LHCN-M2 (cell line): ENCODE results near the gene GAB3. TPM values are rescaled to one million over a fixed set of nuclear protein-coding genes. Genes with fewer than 3 reads are reported as not detected.

Experiments used
- DNase-seq: peaks from one replicate; pipeline ENCODE4 v3.0.0-alpha.2; 2012; ENCODE audit warnings: low read depth
- total RNA-seq: library from RNA; depleted of rRNA; stranded (reverse); fragments of >200 nt; gene quantifications from 2 replicates; pipeline ENCODE4 v1.2.3, GENCODE V29; 2014

The GAB3 gene
- total RNA-seq, 1 experiment from 2014 or later: 12.5 TPM

DNA sequence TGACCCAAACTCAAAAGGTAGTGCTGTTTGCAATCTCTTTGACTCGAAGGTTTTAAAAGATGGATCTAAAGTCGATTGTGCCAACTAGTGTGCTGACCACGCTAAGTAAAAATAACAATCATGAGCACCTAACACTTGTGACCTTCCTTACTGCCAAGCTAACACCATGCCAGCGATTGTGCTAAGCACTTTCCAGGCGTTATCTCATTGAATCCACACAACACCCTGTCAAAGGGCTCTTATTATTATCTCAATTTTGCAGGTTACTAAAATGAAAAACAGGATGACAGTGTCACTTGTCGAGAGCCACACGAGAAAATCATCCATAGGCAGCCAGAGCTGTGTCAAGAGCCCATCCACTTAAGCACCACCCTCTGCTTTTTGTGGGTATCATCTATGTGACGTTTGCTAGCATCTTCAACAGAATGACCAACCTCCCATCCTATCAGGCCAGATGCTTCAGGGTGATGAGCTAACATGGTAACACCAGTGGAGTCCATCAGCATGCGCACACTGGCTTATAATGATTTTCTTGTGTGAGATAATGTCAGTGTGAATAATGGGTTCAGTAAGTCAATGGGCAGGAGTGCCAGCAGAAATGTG lies 893 bp upstream of the GAB3 start:
- no peak for DNase-seq

DNA sequence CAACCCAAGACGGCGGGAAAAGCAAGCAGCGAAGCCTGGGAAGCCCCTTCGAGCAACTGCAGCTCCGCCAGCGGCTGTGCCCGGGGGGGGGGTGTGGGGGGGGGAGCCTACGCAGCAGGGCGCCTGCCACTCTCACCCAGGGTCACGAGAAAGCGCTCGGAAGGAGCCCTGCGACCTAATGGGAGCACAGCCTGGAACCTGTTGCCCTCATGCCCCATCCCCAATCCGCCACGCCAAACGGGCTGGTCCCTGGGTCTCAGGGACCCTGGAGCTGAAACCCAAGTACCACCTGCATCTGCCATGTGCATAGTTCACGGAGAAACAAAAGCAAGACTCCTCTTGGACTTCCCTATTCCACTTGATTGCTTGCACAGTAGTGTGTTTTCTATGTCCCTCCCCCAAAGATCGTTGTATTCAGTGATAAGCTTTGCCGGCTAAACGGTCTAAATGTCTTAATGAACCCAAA lies 359 bp upstream of the GAB3 start:
- DNase-seq: no peak

DNA sequence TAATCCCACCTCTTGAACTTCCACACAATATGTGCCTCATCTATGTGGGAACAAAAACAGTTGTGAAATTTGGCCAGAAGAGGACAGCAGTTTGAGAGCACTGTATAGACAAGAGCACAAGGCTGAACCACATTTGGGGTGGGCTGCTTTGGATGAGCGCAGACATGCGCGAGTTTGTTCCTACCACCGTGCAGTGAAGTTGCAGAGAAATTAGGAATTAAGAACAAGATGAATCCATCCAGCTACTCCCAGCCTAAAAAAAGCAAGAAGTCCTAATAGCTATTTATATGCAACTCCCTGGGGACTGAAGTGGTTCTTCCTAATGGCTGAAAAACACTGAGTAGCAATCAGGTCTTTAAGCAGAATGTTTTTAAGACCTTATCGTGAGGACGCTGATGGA lies 1.0 kb downstream of the GAB3 start:
- no peak for DNase-seq

DNA sequence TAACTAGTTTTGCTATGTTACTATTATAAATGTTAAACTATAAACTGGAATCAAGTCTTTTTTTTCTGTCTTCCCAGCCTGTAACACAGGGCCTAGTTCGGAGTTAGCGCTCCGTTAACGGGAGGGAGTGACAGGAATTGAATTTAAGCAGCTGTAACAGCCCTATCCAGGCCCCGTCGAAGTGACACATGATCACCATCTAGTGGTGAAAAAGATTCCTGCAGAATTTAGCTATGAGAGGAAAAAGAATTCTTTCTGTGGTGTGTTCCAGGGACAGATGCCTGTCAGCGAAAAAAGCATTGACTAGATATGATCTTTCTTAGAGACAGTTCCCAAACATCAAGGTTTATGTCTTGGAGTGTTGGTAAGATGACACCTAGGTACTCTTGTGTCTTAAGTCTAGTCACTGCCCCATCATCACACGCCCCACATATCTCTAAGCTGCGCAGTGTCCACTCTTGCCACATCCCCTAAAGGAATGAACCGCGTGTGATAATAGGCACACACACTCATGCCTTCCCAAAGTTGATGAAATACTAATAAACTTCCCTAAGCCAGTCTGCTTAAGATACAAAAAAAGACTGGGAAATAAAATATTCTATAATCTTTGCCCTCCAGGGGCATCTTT lies 2.1 kb downstream of the GAB3 start:
- peak; percentile 64 for DNase-seq

- DNase-seq: no peak
Measured at GRCh38 chrX:154742613-154743012, 8.3 kb downstream of the GAB3 start.

DNA sequence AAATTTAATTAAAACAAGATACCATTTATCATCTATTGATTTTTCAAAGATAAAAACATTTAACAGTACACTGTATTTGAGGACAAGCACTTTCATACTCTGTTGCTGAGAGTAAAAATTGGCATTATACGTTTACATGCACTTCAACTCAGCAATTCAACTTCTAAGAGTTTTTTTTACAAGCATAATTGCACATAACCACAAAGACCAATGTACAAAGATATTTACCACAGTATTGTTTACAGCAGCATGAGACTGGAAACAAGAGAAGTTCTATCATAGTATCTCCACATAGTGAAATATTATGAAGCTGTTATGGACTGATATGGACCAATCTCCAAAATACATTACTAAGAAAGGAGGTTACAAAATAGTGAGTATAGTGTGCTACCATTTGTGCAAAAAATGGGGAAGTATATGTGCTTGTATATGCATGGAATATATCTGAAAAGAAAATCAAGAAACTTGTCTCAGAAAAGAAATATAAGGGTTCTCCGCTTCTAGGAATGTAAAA lies 10.9 kb downstream of the GAB3 start:
- DNase-seq: no peak

DNA sequence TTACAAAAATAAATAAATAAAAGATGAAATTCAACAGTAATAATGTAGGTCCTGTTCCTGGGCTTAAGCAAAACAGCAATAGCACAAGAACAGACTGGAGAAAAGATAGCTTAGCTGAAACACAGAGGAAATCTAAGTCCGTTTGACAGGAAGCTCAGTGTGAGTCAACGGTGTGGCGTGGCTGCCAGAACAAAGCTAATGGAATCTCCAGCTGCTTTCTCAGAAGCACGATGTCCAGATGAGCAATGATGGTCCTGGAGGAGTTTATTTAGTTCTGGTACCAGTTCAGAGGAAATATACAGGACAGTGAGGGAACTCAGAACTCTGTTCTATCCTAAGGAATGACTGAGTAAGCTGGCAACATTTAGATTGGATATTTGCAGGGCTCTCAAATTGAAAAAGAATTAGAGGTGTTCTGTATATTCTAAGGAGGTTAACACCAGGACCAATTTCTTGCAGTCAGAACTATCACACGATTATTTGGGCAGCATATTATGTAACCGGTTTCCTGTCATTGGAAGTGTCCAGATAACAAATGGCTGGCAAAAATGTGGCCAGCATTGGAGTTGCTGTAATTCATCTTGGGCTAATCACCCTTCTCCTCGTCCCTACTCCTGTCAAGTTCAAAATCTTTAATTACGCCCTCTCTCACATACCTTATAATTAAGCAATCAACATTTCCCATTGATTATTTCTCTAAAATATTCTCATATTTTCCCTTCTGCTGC lies 12.7 kb downstream of the GAB3 start:
- peak; percentile 87 for DNase-seq

DNA sequence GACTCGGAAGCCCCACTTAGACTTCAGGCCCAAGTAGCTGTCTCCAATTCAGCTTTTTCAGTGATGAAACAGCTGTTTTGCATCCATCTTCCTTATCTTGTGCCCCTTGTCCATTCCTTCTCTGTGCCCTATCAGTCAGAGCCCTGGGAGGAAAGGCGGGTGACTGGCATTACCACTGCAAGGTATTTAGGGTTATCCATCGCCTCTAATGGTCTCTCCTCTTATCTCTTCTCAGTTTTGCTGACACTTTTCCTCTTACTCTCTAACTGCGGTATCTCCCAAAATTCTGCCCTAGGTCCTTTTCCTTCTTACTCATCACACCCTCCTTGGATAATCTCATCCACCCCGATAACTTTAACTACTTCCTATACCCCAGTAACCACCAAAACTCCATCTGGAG lies 13.7 kb downstream of the GAB3 start:
- DNase-seq: no peak

DNA sequence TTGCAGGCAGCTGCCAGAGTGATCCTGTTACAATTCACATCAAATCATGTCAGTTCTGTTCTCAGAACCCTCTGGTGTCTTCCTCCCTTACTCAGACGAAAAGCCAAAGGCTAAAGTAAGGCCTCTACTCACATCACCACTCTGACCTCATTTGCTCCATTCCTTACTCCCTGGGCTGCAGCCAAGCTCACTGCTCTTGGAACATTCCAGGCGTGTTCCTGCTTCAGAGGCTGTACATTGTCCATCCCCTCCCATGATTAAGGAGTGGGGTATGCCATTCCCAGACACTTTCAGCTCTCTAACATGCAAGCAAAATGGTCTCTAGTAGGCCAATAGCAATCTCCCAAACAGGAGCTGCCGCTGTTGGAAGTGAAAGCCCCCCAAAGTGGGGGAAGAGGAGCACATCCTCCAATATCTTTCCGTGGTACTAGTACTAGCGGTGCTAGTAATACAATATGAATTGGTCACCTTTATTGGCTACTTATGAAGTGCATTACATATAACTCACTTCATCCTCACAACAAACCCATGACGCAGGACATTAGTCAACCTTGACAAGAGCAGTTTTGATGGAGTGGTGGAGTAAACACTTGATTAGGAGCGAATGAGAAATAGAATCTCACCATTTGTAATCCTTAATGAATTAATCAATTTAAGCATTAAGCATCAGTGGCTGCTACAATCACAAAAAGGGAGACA lies 15.0 kb downstream of the GAB3 start:
- DNase-seq: peak; percentile 91

DNA sequence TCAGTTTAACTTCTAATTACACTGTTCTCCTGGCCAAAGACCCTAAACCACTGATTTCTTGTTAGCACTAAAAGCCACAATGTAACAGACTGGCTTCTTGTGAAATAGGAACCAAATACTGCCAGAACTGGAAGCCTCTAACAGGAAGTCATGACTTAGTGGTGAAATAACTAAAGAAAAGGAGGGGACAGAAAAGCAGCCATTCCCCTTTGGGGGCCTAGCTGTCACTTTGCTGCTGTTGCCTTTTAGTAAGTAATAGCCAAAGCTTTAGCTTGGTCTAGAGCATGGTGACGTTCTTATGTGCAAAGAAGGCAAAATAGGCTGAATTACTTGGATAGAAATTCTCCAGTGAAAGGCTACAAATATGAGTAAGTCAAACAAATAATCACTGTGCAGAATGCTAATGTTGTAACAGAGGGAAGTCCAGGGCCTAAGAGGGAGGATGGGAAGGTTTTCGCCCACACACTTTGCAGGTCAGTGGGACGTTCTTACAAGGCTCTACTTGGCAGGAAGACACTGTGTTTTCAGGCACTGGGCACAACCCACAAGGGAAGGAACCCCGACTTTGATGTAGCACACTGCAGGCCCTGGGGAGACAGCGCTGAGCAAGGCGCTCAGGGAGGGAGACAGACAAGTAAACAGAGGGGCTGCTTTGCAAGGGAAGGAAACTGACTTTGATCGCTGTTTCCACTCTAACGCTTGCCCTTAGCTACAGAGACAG lies 16.7 kb downstream of the GAB3 start:
- DNase-seq: peak; percentile 52

DNA sequence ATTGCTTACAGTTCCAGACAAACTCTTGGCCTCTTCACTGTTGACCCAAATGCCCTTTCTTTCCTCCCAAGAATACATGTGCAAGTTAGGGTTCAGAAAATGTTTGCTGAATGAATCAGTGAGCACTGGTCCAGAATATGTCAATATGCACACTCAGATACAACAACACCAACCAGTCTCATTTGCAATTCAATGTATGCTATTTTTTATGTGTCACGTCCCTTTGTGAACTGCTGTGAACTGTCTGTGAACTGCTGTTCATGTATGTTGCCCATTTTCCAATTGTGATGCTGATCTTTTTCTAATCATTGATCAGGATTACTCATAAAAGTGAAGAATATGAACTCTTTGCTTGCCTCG lies 17.8 kb downstream of the GAB3 start:
- DNase-seq: no peak

- DNase-seq: peak; percentile 66
Measured at GRCh38 chrX:154732421-154733065, 18.3 kb downstream of the GAB3 start.

GRCh38 chrX:154731881-154732280 lies 19.0 kb downstream of the GAB3 start:
- DNase-seq: no peak

DNA sequence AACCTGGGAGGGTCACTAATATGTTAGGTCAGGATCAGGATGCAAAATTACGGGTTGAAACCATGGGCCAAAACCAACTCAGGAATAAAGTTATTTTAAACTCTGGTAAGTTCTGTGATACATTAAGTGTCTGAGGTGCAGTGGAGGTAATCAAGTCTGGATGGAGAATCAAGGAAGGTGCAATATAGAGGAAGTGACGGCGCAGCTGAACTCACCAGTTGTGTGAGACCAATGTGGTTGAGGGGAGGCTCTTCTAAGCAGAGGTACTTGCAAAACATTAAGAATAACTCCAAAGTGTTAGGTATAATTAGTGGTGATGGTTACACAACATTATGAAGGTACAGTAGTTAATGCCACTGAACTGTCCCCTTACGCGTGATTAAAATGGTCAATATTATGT lies 19.7 kb downstream of the GAB3 start:
- no peak for DNase-seq

- DNase-seq: peak; percentile 59
Measured at GRCh38 chrX:154730253-154730891, 20.5 kb downstream of the GAB3 start.

- DNase-seq: no peak
Measured at GRCh38 chrX:154729439-154729838, 21.4 kb downstream of the GAB3 start.

GRCh38 chrX:154728431-154729190 lies 22.3 kb downstream of the GAB3 start:
- DNase-seq: no peak

GRCh38 chrX:154727871-154728270 lies 23.0 kb downstream of the GAB3 start:
- peak; percentile 60 for DNase-seq

DNA sequence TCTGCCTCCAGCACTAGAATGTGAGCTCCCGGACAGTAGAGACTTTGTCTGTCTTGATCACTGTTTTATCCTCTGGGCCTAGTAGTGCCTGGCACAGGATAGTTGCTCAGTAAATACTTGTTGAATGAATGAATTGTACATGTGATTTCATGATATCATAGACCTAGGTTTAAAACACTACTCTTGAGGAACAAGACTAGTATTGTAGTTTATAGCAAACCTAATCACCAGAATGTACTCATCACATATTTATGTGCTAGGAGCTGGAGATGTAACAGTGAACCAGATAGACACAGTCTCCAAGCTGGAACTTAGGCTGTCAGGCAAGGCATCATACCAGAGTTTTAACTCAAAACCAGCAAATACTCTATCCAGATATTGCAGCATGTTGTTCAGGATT lies 23.5 kb downstream of the GAB3 start:
- DNase-seq: no peak
